Effector CD8-positive, alpha-beta T cell (primary cell): ENCODE measurements around the gene ZNF488.

ENCODE experiments used
- DNase-seq: peaks from one replicate; lab custom pipeline; 2025; lab: John Stamatoyannopoulos, UW

ZNF488 gene

GRCh38 chr10:47366181-47366631 is 17.9 kb downstream of the ZNF488 start:
- DNase-seq, result no peak

GRCh38 chr10:47365431-47366180 is 18.5 kb downstream of the ZNF488 start:
- no peak for DNase-seq

- DNase-seq, result no peak
These were observed 19.2 kb downstream of the ZNF488 start for GRCh38 chr10:47364911-47365310.

GRCh38 chr10:47364366-47364765 is 19.7 kb downstream of the ZNF488 start:
- no peak for DNase-seq

GRCh38 chr10:47363781-47364180 is 20.3 kb downstream of the ZNF488 start:
- DNase-seq, result no peak

- no peak for DNase-seq
These were observed 21.9 kb downstream of the ZNF488 start for GRCh38 chr10:47362199-47362598.

- DNase-seq, result no peak
These were observed 22.8 kb downstream of the ZNF488 start for GRCh38 chr10:47361293-47361692.

- no peak for DNase-seq
These were observed 23.6 kb downstream of the ZNF488 start for GRCh38 chr10:47360419-47361040.

GRCh38 chr10:47359626-47360418 is 24.3 kb downstream of the ZNF488 start:
- no peak for DNase-seq

GRCh38 chr10:47359101-47359500 is 25.0 kb downstream of the ZNF488 start:
- no peak for DNase-seq

GRCh38 chr10:47358457-47358856 is 25.6 kb downstream of the ZNF488 start:
- no peak for DNase-seq

- DNase-seq, result no peak
These were observed 26.2 kb downstream of the ZNF488 start for GRCh38 chr10:47357911-47358310.

GRCh38 chr10:47357131-47357582 is 26.9 kb downstream of the ZNF488 start:
- no peak for DNase-seq

- DNase-seq, result no peak
These were observed 27.4 kb downstream of the ZNF488 start for GRCh38 chr10:47356708-47357107.

- DNase-seq, result no peak
These were observed 29.2 kb downstream of the ZNF488 start for GRCh38 chr10:47354900-47355299.

- DNase-seq, result no peak
These were observed 29.9 kb downstream of the ZNF488 start for GRCh38 chr10:47354165-47354564.

GRCh38 chr10:47353351-47353750 is 30.7 kb downstream of the ZNF488 start:
- no peak for DNase-seq

GRCh38 chr10:47351899-47352815 is 31.9 kb downstream of the ZNF488 start:
- DNase-seq, result no peak

GRCh38 chr10:47350671-47351640 is 33.1 kb downstream of the ZNF488 start:
- no peak for DNase-seq

- DNase-seq, result no peak
These were observed 34.1 kb downstream of the ZNF488 start for GRCh38 chr10:47349941-47350371.
